GM21786 (cell line): ENCODE data around the gene VSIR.

Experiments used
- ATAC-seq: cut with Tn5 transposase; IDR thresholded peaks from one replicate; pipeline ENCODE4 v1.9.1; 2021; ENCODE audit not compliant: unreplicated experiment

The VSIR gene

DNA sequence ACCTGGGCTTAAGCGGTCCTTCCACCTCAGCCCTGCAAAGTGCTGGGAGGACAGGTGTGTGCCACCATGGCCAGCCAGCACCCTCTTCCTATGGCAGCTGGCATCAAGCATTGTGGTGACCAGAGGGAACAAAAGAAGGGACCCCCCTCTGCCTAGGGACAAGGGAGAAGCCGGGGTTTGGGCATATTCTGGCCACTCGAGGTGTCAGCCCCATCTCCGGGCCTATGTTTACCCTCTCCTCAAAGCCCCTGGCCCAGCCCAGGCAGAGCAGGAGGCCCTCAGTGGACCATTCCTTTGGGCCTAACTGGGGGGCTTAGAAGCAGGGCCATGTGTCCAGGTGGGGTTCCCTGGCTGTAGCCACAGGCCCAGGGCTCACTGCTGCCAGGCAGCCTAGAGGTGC is 23.9 kb downstream of the VSIR start:
- no peak for ATAC-seq

DNA sequence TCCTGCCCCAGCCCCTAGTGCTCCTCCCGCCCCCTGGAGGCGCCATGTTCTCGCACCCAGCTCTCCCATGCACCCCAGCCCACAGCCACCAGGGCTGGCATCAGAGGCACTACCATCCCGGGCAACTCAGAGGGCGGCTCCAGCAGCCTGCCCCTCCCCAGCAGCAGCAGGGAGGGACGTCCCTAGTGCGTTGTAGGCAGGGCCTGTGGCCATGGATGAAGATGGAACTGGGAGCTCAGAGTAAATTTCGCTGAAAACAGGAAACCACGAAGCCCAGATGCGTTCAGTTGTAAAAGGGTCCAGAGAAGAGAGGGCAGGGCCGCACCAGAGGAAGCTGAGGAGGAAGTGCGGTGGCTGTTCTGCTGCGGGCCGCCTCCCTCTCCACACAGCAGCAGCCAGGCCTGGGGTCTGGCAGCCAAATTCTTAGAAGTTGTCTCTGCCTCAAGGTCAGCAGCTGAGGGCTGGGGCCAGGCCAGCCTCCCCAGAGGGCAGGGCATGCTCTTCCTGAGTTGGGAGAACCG is 24.6 kb downstream of the VSIR start:
- peak; percentile 52 for ATAC-seq

DNA sequence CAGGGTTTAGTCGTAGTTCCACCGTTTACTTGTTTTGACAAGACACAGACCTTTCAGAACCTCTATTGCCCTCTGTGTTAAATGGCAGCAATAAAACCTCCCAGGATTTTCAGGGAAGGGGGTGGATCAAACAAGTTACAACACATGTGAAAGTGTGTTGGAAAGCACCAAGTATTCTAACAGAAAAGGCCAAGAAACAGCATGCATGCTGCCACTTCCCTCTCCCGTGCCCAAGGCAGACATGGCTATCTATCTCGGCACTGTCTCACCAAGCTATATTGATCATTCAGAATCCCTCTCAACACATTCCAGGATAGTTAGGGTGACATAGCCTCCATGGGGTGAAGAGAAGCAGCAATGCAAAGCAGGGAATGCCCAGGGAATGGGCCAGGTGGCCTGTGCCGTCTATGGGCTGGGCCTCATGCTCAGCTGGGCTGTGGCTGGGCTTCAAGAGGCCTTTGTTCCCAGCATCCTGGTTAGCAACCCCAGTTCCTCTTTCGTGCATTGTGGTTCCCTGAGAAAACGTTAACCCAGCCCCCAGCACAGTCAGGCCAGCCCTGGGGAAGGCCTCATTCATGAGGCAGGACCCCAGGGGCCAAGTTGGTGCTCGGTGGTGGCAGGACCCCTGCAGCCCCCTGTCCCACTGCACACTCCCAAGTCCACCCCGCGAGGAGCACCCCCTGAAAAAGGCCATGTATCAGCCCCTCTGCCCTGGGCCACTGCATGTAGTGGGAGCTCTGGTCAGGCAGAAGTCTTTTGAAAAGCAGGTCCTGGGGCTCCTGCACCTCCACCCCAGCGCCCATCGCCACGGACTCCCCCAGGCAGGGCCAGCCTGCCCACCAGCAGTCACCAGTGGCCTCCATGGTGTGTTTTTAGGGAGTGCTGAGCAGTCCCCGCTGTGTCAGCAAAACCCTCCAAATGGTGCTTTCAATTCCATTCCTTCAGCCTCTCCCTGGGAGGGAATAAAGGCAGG is 25.5 kb downstream of the VSIR start:
- peak; percentile 42 for ATAC-seq

DNA sequence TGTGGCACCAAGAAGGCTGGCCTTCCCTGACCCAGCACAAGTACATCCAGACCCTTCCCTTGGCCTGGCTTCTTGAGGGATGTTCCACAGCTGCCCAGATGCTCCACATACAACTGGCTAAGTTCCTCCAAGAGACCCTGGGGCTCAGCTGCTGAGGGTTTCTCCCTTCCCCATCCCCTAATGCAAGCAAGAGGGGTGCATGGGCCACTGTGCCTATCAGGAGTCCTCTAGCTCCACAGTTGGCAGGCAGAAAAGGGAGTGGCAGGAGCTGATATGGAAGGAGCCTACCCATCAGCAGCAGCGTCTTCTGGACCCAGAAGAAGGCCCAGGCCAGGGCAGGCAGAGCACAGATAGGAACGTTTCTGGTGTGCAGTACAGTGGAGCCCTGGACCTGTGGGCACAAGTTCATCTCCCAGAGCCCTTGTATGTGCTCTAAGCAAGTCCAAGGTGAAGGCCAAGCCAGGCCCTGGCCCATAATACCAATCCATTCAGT is 26.2 kb downstream of the VSIR start:
- no peak for ATAC-seq

DNA sequence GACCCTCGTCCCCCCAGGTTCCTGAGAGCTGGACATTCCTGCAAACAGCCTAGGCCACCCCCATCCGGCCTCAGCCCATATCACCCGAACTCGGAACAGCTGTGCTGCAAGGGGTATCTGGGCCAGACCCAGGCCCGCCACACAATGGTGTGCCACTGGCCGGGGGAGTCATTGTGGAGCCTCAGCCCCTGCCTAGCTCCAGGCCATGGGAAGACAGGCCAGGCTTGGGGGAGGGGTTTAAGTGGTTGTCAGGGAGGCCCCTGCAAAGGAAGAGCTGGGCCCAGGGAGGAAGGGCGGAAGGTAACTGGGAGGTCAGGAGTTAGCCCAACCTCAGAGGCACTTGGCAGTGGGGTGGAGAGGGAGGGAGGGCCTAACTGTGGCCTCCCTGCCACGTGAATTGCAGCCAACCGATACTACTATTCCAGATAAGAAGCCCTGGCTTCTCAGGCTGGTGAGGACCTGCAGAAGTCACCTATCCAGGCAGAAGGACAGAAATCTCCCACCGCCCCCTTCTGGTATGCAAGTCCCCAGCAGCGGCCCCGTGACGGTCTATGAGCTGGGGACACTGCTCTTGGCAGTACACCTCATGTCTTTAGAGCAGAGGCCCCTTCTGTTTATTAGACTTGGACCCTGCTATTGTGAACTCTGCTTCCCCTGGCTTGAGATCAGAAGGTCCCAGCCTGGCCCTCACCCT is 26.8 kb downstream of the VSIR start:
- ATAC-seq, result no peak

DNA sequence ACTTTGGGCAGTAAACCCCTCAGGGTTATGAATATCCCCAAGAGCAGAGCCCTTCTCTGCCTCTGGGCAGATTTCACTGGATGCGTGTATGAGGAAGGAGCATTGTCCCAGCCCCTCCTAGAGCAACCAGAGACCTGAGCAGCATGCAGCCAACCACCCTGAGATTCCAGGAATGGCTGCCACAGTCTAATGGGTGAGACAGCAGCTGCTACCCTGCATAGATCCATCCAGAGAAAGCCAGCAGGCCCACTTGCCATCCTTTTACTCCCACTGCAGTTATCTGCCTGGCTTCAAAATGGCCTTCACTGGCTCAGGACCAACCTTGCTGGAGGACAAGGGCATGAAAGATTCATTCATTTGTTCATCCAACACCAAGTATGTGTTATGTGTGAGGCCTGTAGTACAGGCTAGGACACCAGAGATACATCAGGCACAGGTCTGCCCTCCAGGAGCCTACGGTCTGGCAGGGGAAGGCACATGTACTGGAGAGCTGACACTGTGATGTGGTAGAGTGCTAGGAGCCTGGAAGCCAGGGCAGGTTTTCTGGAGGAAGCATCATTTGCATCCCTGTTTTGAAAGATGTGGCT is 27.6 kb downstream of the VSIR start:
- ATAC-seq, result no peak

DNA sequence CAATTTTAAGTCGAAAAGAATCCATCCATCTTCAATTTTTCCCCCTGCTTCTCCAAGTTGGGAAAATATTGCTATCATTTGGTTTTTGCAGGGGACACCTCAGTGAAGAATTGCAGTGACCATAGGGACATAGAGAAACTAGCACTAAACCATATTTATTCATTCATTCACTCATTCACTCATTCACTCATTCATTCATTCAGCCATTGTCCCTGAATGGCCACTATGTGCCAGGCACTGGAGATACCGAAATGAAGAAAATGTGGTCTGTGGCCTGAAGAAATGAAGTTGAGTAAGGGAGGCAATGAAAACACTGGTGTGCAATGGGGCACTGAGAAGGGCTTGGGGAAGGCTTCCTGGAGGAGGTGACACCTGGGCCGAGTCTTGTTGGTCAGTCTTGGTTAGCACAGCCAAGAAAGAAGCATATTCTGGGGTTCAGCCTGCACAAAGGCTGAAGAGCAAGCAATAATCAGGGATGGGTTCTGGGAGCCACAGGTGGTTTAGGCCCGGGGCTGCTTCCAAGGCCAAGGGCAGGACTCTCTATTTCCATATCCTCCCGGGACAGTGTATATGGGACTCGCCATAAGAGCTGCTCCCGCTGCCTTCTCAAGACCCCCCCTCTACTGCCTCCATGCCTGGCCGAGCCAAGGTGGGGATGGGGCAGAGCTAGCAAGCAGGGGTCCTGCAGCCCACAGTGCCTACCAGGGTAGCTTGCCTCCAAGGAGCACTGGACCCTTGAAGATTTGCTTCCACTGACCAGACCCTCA is 28.2 kb downstream of the VSIR start:
- ATAC-seq, result no peak

DNA sequence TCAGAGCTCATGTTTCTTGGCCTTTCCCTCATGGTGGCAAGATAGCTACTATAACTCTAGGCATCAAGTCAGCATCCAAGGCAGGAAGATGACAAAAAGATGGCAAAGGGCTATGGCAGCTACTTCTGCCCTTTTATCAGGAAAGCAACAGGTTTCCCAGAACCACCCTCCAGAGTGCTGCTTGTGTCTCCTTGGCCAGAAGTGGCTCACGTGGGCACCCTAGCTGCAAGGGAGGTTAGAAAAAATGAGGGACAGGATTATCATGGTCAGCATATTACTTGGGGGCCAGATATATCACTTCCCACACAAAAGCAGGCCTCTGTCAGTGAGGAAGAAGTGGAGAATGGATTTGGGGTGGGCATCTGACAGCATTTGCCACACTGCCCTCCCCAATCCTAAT is 29.5 kb downstream of the VSIR start:
- ATAC-seq, result no peak

DNA sequence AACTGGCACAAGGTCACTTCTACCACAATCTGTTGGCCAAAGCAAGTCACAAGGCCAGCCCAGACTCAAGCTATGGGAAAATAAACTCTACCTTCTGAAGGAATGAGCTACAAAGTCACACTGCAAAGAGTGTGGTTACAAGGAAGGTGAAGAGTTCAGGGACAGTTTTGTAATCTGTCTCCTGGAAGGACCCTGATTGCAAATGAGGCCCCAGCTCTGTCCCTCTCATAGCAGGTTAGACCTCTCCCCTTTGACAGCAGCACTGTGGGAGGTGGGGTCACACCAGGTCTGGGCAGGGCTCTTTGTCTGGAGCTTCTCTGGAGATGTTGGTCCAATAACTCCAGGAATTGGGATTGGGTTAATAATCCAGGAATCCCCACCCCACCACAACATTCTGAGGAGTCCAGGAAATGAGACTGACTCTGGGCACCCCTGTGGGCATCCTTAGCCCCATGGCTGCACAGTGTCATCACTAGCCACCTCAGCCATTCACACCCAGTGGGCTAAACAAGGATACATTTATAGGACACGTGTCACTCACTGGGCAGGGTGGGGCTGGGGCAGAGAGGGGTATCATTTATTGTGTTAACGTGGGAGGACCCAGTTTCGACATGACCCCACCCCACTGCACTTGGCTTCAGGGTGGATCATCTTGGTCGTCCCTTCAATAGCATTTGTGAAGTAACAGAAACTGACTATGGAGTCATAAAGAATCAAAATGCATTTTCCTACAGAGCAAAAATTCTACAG is 30.1 kb downstream of the VSIR start:
- no peak for ATAC-seq

DNA sequence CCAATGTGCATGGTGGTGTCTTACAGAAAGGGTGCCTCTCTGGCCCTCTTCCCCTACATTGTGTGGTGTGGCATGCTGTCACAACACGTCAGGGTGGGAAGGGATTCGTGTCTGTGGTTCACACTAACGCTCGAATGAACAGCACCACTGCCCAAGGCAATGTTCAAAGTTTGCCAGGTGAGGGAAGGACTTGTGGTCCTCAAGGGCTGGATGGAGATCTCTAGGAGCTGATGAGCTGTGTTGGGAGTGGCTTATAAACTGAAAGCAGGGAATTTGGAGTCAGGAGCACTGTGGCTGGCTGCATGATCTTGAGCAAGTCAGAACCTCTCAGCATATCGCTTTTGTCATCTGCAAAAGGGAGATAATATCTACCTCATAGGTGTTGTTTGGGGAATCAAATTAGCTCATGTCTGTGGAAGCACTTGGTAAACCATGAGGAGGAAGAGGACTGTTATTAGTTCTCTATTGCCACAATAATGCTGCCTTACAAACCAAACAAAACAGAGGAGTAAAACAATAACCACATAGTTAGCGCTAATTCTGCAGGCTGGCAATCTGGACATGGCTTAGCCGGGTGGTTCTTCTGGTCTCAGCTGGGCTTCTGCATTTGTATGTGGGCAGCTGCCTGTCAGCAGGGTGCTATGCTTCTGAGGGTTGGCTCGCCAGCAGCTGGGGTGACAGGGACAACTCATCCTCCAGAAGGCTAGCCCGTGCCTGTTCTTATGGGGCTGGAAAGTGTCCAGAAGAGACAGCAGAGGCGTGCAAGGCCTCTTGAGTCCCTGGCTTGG is 30.8 kb downstream of the VSIR start:
- no peak for ATAC-seq

DNA sequence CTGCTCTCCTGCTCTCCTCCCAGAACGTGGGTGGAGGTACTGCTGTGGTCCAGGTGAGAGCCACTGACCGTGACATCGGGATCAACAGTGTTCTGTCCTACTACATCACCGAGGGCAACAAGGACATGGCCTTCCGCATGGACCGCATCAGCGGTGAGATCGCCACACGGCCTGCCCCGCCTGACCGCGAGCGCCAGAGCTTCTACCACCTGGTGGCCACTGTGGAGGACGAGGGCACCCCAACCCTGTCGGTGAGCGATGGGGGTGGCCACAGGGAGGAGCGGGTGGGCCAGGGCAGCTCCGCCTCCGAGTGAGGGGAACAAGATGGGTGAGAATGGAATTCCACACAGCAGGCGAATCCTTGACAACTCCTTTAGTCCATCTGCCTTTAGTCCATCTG is 31.6 kb downstream of the VSIR start:
- no peak for ATAC-seq

DNA sequence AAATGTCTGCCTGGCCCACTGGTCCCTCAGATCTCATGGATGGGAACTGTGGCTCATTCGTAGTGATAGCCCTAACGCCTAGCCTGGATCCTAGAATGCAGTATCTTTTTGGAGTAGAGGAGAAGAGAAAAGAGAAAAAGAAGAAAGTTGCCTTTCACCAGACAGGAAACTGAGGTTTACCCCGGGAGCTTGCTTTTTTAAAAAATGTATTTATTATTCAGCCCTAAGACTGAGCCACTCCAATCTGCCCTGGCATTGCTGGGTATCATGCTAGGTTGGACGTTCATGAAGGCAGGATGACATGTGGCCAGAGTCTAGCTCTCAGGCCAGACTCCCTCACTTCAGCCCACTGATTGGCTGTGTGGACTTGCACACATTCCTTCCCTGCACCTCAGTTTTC is 32.3 kb downstream of the VSIR start:
- ATAC-seq, result no peak

DNA sequence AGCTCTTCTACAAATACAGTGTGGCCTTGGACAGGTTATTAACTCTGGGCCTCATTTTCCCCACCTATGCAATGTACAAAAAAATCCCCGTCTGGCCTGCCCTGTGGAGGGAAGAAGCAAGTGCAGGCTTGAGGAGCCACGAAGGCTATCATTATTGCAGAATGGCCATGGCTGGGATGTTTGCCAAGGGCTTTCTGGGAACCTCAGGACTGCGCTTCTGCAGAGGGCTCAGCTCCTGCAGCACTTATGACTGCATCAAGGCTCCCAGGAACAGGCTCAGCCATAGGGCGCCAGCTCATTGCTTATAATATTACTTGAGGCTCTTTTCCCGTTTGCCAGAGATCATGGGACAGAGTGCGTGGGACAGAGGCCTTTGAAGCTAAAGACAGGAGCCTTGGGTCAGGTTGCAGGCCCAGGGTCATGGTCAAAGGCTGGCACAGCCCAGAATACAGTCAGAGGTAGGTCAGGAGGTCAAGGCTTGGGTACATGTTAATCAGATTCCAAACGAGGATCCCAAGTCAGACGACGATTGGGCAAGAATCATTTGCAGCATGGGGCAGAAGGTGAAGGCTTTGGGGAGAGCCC is 33.2 kb downstream of the VSIR start:
- no peak for ATAC-seq

DNA sequence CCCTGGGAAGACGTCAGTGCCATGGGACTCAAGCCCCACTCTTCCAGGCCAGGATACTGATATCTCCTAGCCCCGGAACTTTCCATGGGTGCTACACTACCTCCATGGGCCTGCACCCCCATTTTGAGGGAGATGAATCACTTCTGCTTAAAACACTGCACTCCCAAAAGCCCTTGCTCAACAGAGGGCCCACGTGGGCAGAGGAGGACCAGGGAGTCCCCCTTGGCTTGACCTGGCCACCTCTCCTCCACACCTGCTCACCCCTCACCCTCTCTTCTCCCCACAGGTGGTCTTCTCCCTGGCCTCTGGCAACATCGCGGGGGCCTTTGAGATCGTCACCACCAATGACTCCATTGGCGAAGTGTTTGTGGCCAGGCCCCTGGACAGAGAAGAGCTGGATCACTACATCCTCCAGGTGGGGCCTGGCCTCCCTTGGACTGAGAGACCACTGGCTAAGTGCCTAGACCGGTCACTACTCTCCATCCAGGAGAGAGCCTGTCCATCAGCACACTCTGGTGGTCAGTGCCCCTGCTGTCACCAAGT is 33.9 kb downstream of the VSIR start:
- no peak for ATAC-seq

DNA sequence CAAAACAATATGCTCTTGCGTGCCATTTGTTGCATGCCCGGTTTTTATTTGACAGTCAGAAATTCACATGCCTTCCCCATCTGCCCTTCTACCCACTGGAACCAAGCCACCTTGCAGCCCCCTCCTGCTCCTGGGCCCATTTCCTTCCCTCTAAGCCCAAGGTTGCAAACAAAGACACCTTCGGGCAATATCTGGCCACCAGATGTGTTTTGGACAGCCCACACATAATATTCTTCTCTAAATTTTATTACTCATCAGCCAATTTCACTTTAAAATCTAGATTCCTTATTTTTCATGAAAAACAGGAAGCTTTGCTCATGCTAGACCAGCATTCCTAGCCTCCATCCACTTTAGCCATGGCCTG is 35.5 kb downstream of the VSIR start:
- no peak for ATAC-seq

DNA sequence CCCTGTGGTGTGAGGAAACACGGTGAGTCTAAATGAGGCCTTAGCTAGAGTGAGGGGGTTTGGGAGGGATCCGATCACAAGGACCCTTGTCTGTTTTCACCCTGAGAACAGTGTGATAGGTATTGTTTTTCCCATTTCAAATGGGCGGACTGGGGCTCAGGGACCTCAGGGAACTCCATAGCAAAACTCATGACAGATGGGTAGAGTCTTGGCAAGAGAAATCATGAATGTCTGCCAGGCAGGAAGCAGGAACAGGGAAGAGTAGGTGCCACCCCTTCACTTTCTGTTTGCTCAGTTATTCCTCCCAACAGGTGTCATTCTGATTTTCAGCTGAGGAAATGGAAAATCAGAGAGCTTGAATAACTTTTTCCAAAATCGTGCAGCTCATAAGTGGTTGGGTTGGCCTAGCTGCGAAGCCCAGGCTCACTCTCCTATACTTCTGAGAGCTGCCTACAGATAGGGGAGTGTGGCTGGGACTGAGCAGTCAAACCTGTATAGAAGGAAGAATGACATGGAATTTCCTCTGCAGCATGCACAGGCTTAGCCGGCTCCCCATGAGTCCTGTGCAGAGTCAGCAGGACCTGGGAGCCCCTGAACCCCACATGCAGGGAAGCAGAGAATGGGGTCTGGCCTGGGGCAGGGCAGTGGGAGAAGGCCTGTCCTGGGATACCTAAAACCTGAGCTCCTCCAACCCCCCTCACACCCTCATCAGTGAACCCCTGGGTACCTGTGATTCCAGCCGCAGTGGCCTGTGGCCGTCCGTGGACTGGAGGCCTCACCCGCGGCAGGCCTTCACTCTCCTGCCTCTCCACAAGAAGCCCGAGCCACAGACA is 36.1 kb downstream of the VSIR start:
- ATAC-seq, result no peak

DNA sequence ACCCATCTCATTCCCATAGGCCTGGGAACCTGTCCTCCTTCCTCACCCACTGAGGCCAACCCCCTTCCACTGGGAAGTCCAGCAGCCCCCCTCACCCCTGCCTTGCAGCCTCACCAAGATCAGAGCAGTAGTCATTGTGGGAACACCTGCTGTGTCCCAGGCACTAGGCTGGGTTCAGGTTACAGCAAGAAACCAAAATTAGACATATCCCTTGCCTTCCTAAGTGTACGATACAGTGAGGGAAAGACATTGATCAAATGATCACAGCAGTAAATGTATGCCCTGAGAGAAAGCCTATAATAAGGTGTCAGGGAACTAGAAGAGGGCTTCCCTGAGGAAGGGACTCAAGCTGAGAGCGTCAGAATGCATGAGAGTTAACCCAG is 36.8 kb downstream of the VSIR start:
- no peak for ATAC-seq
